NCI-H1436 (cell line): ENCODE data around the gene LIPC.

Experiments used
- DNase-seq: peaks from one replicate; lab custom pipeline; 2025; lab: John Stamatoyannopoulos, UW

The LIPC gene

GRCh38 chr15:58538225-58538727, 106.5 kb downstream of the LIPC start:
- no peak for DNase-seq

- DNase-seq: no peak
Measured at GRCh38 chr15:58538901-58539300, 107.1 kb downstream of the LIPC start.

GRCh38 chr15:58539548-58539947, 107.8 kb downstream of the LIPC start:
- DNase-seq: peak; percentile 32

- DNase-seq: no peak
Measured at GRCh38 chr15:58541410-58542087, 109.8 kb downstream of the LIPC start.

GRCh38 chr15:58543664-58544335, 112.0 kb downstream of the LIPC start:
- DNase-seq: no peak

- DNase-seq: no peak
Measured at GRCh38 chr15:58544756-58545155, 113.0 kb downstream of the LIPC start.

GRCh38 chr15:58545307-58546065, 113.7 kb downstream of the LIPC start:
- no peak for DNase-seq

- DNase-seq: no peak
Measured at GRCh38 chr15:58546066-58546591, 114.3 kb downstream of the LIPC start.

- no peak for DNase-seq
Measured at GRCh38 chr15:58546635-58547627, 115.1 kb downstream of the LIPC start.

GRCh38 chr15:58547628-58548307, 116.0 kb downstream of the LIPC start:
- no peak for DNase-seq

- DNase-seq: no peak
Measured at GRCh38 chr15:58548308-58549012, 116.7 kb downstream of the LIPC start.

GRCh38 chr15:58549013-58549784, 117.4 kb downstream of the LIPC start:
- no peak for DNase-seq

GRCh38 chr15:58549785-58550074, 117.9 kb downstream of the LIPC start:
- DNase-seq: no peak

GRCh38 chr15:58551084-58551763, 119.4 kb downstream of the LIPC start:
- DNase-seq: no peak

GRCh38 chr15:58551764-58552504, 120.1 kb downstream of the LIPC start:
- DNase-seq: no peak

- no peak for DNase-seq
Measured at GRCh38 chr15:58552505-58553364, 120.9 kb downstream of the LIPC start.

GRCh38 chr15:58553365-58553918, 121.7 kb downstream of the LIPC start:
- no peak for DNase-seq
